GM12878 (cell line): ENCODE results near the gene MBD3L5. TPM values are rescaled to one million over a fixed set of nuclear protein-coding genes. Genes with fewer than 3 reads are reported as not detected.

ENCODE experiments used
- ATAC-seq: fragments of 200-7000 bp; cut with Tn5 transposase; 3 replicates; pipeline ENCODE4 v1.9.1; 2020; ENCODE audit warnings: mild to moderate bottlenecking, moderate library complexity
- BruUV-seq: library from RNA; stranded (reverse); fragments of 400-500 nt; replicated peaks from 2 replicates; lab custom pipeline; 2021; lab: Mats Ljungman, UMichigan
- CTCF ChIA-PET: fragments of 300-600 bp; sonication (Branson Sonifier 250); formaldehyde crosslinking; extraction: SDS; loops from one replicate; lab custom pipeline; 2021; ENCODE audit warnings: inconsistent platforms; lab: Yijun Ruan, JAX
- POLR2A ChIA-PET: fragments of 350-600 bp; formaldehyde crosslinking; extraction: SDS; loops from one replicate; lab custom pipeline; 2021; ENCODE audit warnings: inconsistent platforms; lab: Charles Lee
- RAD21 ChIA-PET: fragments of 300-600 bp; sonication (Branson Sonifier 250); formaldehyde crosslinking; loops from one replicate; lab custom pipeline; 2023; ENCODE audit warnings: antibody characterized with exemption; ENCODE audit not compliant: unreplicated experiment; lab: Charles Lee
- SMC1A ChIA-PET: fragments of 300-600 bp; sonication (Branson Sonifier 250); formaldehyde crosslinking; loops from one replicate; lab custom pipeline; 2023; ENCODE audit not compliant: unreplicated experiment, uncharacterized antibody; lab: Charles Lee
- DNase-seq: peaks from one replicate; pipeline ENCODE4 v3.0.0-alpha.2; 2011; ENCODE audit warnings: low read depth, low spot score
- FAIRE-seq: peaks from 3 replicates; lab custom pipeline; 2011; peaks lifted over from hg19 to GRCh38; lab: Jason Lieb, UNC
- H2AFZ ChIP-seq: 2 replicates; pipeline ENCODE4 v1.6.0; 2011; ENCODE audit warnings: low read depth, low read length, control low read depth; ENCODE audit not compliant: control insufficient read depth
- H3K27ac ChIP-seq: 2 replicates; pipeline ENCODE4 v1.5.1; 2011; ENCODE audit warnings: control low read depth; ENCODE audit not compliant: control insufficient read depth, insufficient read depth
- H3K27me3 ChIP-seq, 2 experiments: replicated peaks in 1 of 2; 2 replicates each; pipeline versions ENCODE4 v1.6.0 to v1.6.1; 2011; ENCODE audit warnings: low read length in 1 of 2; ENCODE audit not compliant: control insufficient read depth in 2 of 2, insufficient read depth in 2 of 2
- H3K36me3 ChIP-seq, 2 experiments: 2 replicates each; pipeline ENCODE4 v1.5.1; 2011; ENCODE audit warnings: low read length in 1 of 2; ENCODE audit not compliant: control insufficient read depth in 2 of 2, insufficient read depth in 2 of 2
- H3K4me1 ChIP-seq: 2 replicates; pipeline ENCODE4 v1.6.1; 2011; ENCODE audit warnings: mild to moderate bottlenecking, low read length, moderate library complexity, mixed read lengths; ENCODE audit not compliant: control insufficient read depth, insufficient read depth
- H3K4me2 ChIP-seq: 2 replicates; pipeline ENCODE4 v1.6.0; 2011; ENCODE audit warnings: control low read depth; ENCODE audit not compliant: control insufficient read depth, insufficient read depth
- H3K4me3 ChIP-seq: fragments of 200-600 bp; sonication (generic); 2 replicates; pipeline ENCODE4 v1.5.1; 2016
- H3K79me2 ChIP-seq: 2 replicates; pipeline ENCODE4 v1.6.0; 2011; ENCODE audit warnings: low read length; ENCODE audit not compliant: control insufficient read depth, insufficient read depth
- H3K9ac ChIP-seq: 2 replicates; pipeline ENCODE4 v1.8.0; 2011; ENCODE audit warnings: low read length, control low read depth, mixed read lengths; ENCODE audit not compliant: control insufficient read depth, insufficient read depth
- H3K9me3 ChIP-seq: replicated peaks from 3 replicates; pipeline ENCODE4 v1.5.1; 2011; ENCODE audit warnings: mild to moderate bottlenecking, low read length; ENCODE audit not compliant: control insufficient read depth, insufficient read depth
- H4K20me1 ChIP-seq: 2 replicates; pipeline ENCODE4 v1.6.0; 2011; ENCODE audit not compliant: control insufficient read depth, insufficient read depth
- ATF7 ChIP-seq: fragments of 450-650 bp; IDR thresholded peaks from 2 replicates; pipeline ENCODE4 v1.6.1; 2016; ENCODE audit warnings: low read depth, mild to moderate bottlenecking
- BCL11A ChIP-seq: IDR thresholded peaks from 2 replicates; pipeline ENCODE4 v1.6.1; 2011; ENCODE audit warnings: low read depth, low read length
- BHLHE40 ChIP-seq, 2 experiments: fragments of 450-650 bp in 1 of 2; IDR thresholded peaks; 2 replicates each; pipeline ENCODE4 v1.6.1; 2011 to 2017; ENCODE audit warnings: low read depth in 2 of 2, borderline replicate concordance in 1 of 2, improper control_type of control experiment in 1 of 2, low read length in 1 of 2, mild to moderate bottlenecking in 1 of 2
- CEBPB ChIP-seq, 2 experiments: fragments of 150-350 bp in 1 of 2; IDR thresholded peaks; 2 replicates each; pipeline ENCODE4 v1.6.1; 2012 to 2014; ENCODE audit warnings: low read depth in 2 of 2, low read length in 2 of 2, borderline replicate concordance in 1 of 2, inconsistent platforms in 1 of 2
- CHD4 ChIP-seq: fragments of 200-600 bp; sonication (generic); IDR thresholded peaks from 2 replicates; pipeline ENCODE4 v1.6.1; 2016; ENCODE audit warnings: mild to moderate bottlenecking
- DPF2 ChIP-seq: fragments of 450-650 bp; IDR thresholded peaks from 2 replicates; pipeline ENCODE4 v1.6.1; 2017; ENCODE audit warnings: mild to moderate bottlenecking
- GATAD2B ChIP-seq: fragments of 450-650 bp; conservative IDR thresholded peaks from 2 replicates; pipeline ENCODE4 v1.6.1; 2017; ENCODE audit warnings: low read depth, mild to moderate bottlenecking, moderate library complexity
- IKZF2 ChIP-seq, 2 experiments: fragments of 450-650 bp; IDR thresholded peaks; 2 replicates each; pipeline ENCODE4 v1.6.1; 2017; ENCODE audit warnings: mild to moderate bottlenecking in 2 of 2, moderate library complexity in 2 of 2
- IRF4 ChIP-seq: IDR thresholded peaks from 2 replicates; pipeline ENCODE4 v1.6.1; 2011; ENCODE audit warnings: low read depth, low read length
- IRF5 ChIP-seq: fragments of 450-650 bp; IDR thresholded peaks from 2 replicates; pipeline ENCODE4 v1.6.1; 2017; ENCODE audit warnings: borderline replicate concordance
- NR2F1 ChIP-seq: fragments of 450-650 bp; conservative IDR thresholded peaks from 2 replicates; pipeline ENCODE4 v1.6.1; 2017; ENCODE audit warnings: mild to moderate bottlenecking
- RCOR1 ChIP-seq: conservative IDR thresholded peaks from 2 replicates; pipeline ENCODE4 v1.6.1; 2012; ENCODE audit warnings: low read depth, low read length, improper control_type of control experiment
- RUNX3 ChIP-seq: IDR thresholded peaks from 2 replicates; pipeline ENCODE4 v1.6.1; 2012; ENCODE audit warnings: low read length, inconsistent platforms
- SMAD5 ChIP-seq: IDR thresholded peaks from 2 replicates; pipeline ENCODE4 v1.6.1; 2016; ENCODE audit warnings: antibody characterized with exemption, low read depth
- SP1 ChIP-seq: IDR thresholded peaks from one replicate; pipeline ENCODE4 v1.6.1; 2011; ENCODE audit warnings: low read depth, low read length
- SREBF1 ChIP-seq: IDR thresholded peaks from 2 replicates; pipeline ENCODE4 v1.6.1; 2012; ENCODE audit warnings: mild to moderate bottlenecking, low read length
- USF1 ChIP-seq: IDR thresholded peaks from 2 replicates; pipeline ENCODE4 v1.6.1; 2011; ENCODE audit warnings: borderline replicate concordance, low read depth, mild to moderate bottlenecking, moderate library complexity, mixed read lengths, low read length; ENCODE audit not compliant: insufficient read depth; ENCODE audit errors: extremely low read length
- YY1 ChIP-seq: IDR thresholded peaks from 2 replicates; pipeline ENCODE4 v1.6.1; 2011; ENCODE audit warnings: low read depth, mild to moderate bottlenecking, low read length
- ZNF207 ChIP-seq: fragments of 450-650 bp; IDR thresholded peaks from 2 replicates; pipeline ENCODE4 v1.6.1; 2014; ENCODE audit warnings: antibody characterized with exemption, mild to moderate bottlenecking, borderline replicate concordance
- WGBS: methylation state at CpG from one replicate; pipeline ENCODE4 v1.1.6; 2016; ENCODE audit warnings: low lambda C conversion rate; ENCODE audit not compliant: insufficient replicate concordance, insufficient coverage; ENCODE audit errors: missing lambda C conversion rate; 5-methylcytosine and 5-hydroxymethylcytosine counted together
- in situ Hi-C: fragments of 300-500 bp; cut with MboI; formaldehyde crosslinking; loops from 9 replicates; pipeline ENCODE4 v1.14.3; 2018; ENCODE audit warnings: mixed read lengths
- intact Hi-C: fragments of 100-400 bp; cut with micrococcal nuclease; formaldehyde crosslinking; loops from one replicate; pipeline ENCODE4 v1.14.2; 2022; ENCODE audit not compliant: unreplicated experiment
- polyA plus RNA-seq, 11 experiments: library from polyadenylated mRNA; depleted of rRNA in 4 of 11; unstranded in 6 of 11; stranded (reverse) in 5 of 11; fragments of >200 nt; fragmentation: Nextera tagmentation in 4 of 11; fragmentation: Illumina TruSeq in 1 of 11; extraction: Ambion mirVana in 4 of 11; extraction: Trizol in 1 of 11; gene quantifications; 1 replicate in 1 of 11; 2 replicates in 10 of 11; pipeline versions ENCODE4 v1.2.1 to v1.2.3, GENCODE V29; 2011 to 2016; ENCODE audit warnings: inconsistent platforms in 2 of 11, missing spikeins in 2 of 11, low read depth in 1 of 11
- total RNA-seq, 4 experiments: library from RNA; depleted of rRNA in 3 of 4; stranded (reverse); fragments of >200 nt in 3 of 4; fragmentation: Illumina TruSeq in 1 of 4; extraction: Trizol in 1 of 4; gene quantifications; 2 replicates each; pipeline versions ENCODE4 v1.2.1 to v1.2.3, GENCODE V29; 2013 to 2021
- TF ChIP-seq, protein P1 (sequence below): fragments of 450-650 bp; IDR thresholded peaks from 2 replicates; pipeline ENCODE4 v1.6.1; 2016; ENCODE audit warnings: mild to moderate bottlenecking
- TF ChIP-seq, protein P2 (sequence below): fragments of 450-650 bp; IDR thresholded peaks from 2 replicates; pipeline ENCODE4 v1.6.1; 2017; ENCODE audit warnings: low read depth, mild to moderate bottlenecking, moderate library complexity

MBD3L5 gene
- total and polyA plus RNA-seq, 10 of the 15 experiments (the other 5 are each of a cell fraction or from before 2014, with no cell fraction given), result not detected

DNA sequence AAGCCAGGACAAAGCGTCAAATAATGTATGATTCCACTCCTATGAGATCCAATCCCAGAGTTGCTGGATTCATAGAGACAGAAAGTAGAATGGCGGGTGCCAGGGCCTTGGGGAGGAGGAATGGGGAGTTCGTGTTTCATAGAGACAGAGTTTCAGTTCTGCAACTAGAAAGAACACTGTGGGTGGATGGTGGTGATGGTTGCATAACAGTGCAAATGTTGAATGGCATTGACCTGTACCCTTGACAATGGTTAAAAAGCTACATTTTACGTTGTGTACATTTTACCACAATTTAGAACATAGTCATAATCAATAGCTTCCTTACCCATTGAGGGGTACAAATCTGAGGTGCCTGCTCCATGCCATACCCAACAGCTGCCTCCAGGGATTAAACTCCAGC, 42.5 kb upstream of the MBD3L5 start:
- no peak overlapping the region for H3K9ac ChIP-seq
- RAD21 ChIA-PET, result interaction anchor here (1.1 to 1.9 kb wide), 5 partner anchors 10 to 112 kb away, joined by 4 to 8 read pairs (median 5); partner anchors contain the start of gene ZNF557
- no peak for DNase-seq
- no peak overlapping the region for H3K27ac ChIP-seq
- no peaks in the 10 kb centered on the region for H4K20me1 ChIP-seq
- H3K27me3 ChIP-seq, result no peaks in the 10 kb centered on the region
- no peak overlapping the region for H3K4me3 ChIP-seq
- peaks cover 15% of the 10 kb centered on the region; the same call in 2 of the 3 replicates for H3K9me3 ChIP-seq
- no TSS peak for BruUV-seq
- in situ Hi-C loops, result no loop called here
- ATAC-seq, result peak; percentile 94
- CTCF ChIA-PET, result interaction anchor here (0.8 to 1.7 kb wide), 4 partner anchors 10 to 81 kb away, joined by 3 read pairs; partner anchors contain the start of gene ZNF557
- POLR2A ChIA-PET, result interaction anchor here (0.6 to 1.8 kb wide), 6 partner anchors 10 to 84 kb away, joined by 3 to 10 read pairs (median 4); no protein-coding TSS in a partner anchor
- no peak overlapping the region for H2AFZ ChIP-seq
- H3K79me2 ChIP-seq, result no peaks in the 10 kb centered on the region
- H3K4me2 ChIP-seq, result peak overlapping the region; percentile 48; the same call in 1 of the 2 replicates
- H3K36me3 ChIP-seq, result peaks cover 0 to 2% of the 10 kb centered on the region in 2 experiments; a peak in 2 of 4 replicates
- no peak for FAIRE-seq
- 22% methylated on average over 4 of the region's 4 CpGs for WGBS
- SMC1A ChIA-PET, result interaction anchor here (1.0 to 1.6 kb wide), 5 partner anchors 10 to 121 kb away, joined by 3 to 10 read pairs (median 4); partner anchors contain the start of gene ZNF557
- H3K4me1 ChIP-seq, result peaks cover 11% of the 10 kb centered on the region
- intact Hi-C loops, result no loop called here
- TF ChIP-seq NR2F1 (peak; percentile 60; the same call in 1 of the 2 replicates), ZNF207 (no peak), RUNX3 (peak; percentile 33), DPF2 (peak; percentile 72), CHD4 (no peak), USF1 (no peak), IRF4 (peak; percentile 89), SP1 (no peak), SMAD5 (no peak), ATF7 (peak; percentile 38; the same call in 1 of the 2 replicates), BHLHE40 (IDR thresholded peaks at IDR 0.05; ENCODE audit: borderline replicate concordance in 1 of 2, low read depth in 2 of 2, low read length in 1 of 2) (no peak), BCL11A (0 out of 2 replicates have a peak, but pooled peaks have one; percentile 27), IKZF2 (IDR thresholded peaks at IDR 0.05) (peak; percentile 64 to 72), SREBF1 (no peak), IRF5 (no peak), RCOR1 (no peak), GATAD2B (no peak), CEBPB (IDR thresholded peaks at IDR 0.05; ENCODE audit: borderline replicate concordance in 1 of 2, low read depth in 2 of 2, low read length in 2 of 2) (peak in 1 of 2 experiments; percentile 63; a peak in 1 of 4 replicates), YY1 (0 out of 2 replicates have a peak, but pooled peaks have one; percentile 8)
- TF ChIP-seq, protein P1, sequence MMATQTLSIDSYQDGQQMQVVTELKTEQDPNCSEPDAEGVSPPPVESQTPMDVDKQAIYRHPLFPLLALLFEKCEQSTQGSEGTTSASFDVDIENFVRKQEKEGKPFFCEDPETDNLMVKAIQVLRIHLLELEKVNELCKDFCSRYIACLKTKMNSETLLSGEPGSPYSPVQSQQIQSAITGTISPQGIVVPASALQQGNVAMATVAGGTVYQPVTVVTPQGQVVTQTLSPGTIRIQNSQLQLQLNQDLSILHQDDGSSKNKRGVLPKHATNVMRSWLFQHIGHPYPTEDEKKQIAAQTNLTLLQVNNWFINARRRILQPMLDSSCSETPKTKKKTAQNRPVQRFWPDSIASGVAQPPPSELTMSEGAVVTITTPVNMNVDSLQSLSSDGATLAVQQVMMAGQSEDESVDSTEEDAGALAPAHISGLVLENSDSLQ, result peak; percentile 45; the same call in 1 of the 2 replicates
- TF ChIP-seq, protein P2, sequence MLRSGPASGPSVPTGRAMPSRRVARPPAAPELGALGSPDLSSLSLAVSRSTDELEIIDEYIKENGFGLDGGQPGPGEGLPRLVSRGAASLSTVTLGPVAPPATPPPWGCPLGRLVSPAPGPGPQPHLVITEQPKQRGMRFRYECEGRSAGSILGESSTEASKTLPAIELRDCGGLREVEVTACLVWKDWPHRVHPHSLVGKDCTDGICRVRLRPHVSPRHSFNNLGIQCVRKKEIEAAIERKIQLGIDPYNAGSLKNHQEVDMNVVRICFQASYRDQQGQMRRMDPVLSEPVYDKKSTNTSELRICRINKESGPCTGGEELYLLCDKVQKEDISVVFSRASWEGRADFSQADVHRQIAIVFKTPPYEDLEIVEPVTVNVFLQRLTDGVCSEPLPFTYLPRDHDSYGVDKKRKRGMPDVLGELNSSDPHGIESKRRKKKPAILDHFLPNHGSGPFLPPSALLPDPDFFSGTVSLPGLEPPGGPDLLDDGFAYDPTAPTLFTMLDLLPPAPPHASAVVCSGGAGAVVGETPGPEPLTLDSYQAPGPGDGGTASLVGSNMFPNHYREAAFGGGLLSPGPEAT, result 0 out of 2 replicates have a peak, but pooled peaks have one; percentile 22
